Gastrocnemius medialis (tissue), 4 donors: ENCODE measurements around the gene STON1.

Experiments
- CTCF ChIP-seq, 5 experiments: fragments of 450-650 bp in 3 of 5; fragments of 200-600 bp in 2 of 5; sonication (generic) in 2 of 5; IDR thresholded peaks in 4 of 5; conservative IDR thresholded peaks in 1 of 5; 1 replicate in 4 of 5; 2 replicates in 1 of 5; pipeline ENCODE4 v1.5.1; 2016 to 2019; ENCODE audit warnings: antibody characterized with exemption in 5 of 5, mild to moderate bottlenecking in 3 of 5, moderate library complexity in 3 of 5
- POLR2A ChIP-seq, 2 donors: fragments of 450-650 bp; IDR thresholded peaks; one replicate each; pipeline ENCODE4 v1.6.1; 2017; ENCODE audit warnings: antibody characterized with exemption in 2 of 2, mild to moderate bottlenecking in 2 of 2, moderate library complexity in 2 of 2

DNA sequence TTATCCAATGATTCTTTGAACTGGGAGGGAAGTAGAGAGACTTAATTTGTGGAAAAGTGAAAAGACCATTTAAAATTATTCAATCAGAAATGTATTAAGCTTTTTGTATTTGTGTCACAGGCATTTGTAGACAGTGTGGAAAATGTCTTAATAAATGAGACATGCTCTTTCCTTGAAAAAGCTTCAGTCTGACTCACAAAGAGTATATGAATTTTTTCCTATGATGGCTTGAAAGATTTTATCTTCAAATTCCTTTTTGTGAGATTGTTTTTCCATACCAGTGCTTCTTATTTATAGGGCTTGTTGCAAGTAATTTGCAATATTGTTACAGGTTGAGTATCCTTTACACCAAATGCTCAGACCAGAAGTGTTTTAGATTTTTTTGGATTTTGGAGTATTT, 39.5 kb downstream of the STON1 start:
- no peak for TF ChIP-seq CTCF (IDR thresholded peaks at IDR 0.05 in 4 of 5, conservative IDR thresholded peaks at IDR 0.05 in 1 of 5)
- no peak for TF ChIP-seq POLR2A (IDR thresholded peaks at IDR 0.05)
